Measurements from ENCODE around the gene SOD3.

SOD3 gene

GRCh38 chr4:24794916-24795665 lies at the start of gene SOD3:
TSS of gene SOD3 (plus strand) at chr4:24795573. CDS start at chr4:24799522, 3,949 bp downstream.
- peak; percentile 91 for DNase-seq

GRCh38 chr4:24747234-24747975 lies 48.0 kb upstream of the SOD3 start:
- no peak for DNase-seq

DNA sequence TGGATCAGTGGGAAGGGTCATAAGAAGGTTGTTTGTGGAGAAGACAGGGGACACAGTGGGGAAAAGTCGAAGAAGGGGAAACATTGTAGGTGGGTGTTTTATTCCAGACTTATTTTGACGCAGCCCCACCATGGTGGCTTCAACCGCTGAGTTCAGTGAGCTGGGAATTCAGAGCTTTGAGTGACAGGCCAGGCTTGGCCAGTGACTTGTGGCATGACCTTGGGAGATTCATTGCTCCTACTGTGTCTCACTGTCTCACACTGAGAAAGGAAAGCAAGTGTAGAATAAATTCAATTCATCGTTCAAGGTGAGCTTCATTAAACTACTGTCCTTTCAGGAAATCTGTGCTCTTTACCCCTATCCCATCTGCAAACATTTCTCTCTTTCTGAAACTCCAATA lies 47.4 kb upstream of the SOD3 start:
- no peak for DNase-seq

DNA sequence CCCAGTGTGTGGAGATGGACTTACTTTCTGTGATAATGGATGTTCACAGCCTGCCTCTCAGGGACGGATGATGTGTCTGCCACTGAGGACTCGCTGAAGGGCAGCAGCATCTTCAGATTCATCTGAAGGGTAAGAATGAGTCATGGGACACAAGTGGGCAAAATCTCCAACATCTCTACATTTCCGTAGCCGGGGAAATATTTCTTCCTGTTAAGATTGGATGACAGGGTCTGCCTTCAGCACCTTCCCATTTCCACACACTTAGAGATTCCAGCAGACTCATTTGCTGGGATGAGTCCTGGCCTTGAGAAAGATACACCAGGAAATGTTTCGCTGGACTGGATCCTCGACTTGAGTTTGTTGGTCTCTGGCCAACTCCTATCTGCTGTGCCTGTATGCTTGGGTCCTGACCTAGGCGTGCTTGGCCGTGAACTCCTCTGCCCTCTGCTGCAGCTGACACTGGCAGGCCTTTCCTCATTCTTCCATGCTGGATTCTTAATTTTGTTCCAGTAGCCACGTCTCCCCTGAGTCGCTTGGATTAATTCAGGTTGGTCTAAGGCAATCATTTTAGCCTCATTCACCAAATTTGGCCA lies 46.5 kb upstream of the SOD3 start:
- no peak for DNase-seq

DNA sequence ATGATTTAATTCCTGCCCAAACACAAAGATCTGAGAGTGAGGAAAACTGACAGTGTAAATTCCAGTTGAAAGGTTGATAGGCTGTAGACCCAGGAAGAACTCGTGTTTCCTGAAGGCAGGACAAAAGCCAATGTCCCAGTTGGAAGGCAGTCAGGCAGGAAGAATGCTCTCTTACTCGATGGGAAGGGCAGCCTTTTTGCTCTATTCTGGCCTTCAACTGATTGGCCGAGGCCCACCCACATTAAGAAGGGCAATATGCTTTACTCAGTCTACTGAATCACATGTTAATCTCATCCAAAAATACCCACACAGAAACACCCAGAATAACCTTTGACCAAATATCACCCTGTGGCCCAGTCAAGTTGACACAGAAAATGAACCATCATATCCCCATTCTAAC lies 45.3 kb upstream of the SOD3 start:
- DNase-seq = no peak

DNA sequence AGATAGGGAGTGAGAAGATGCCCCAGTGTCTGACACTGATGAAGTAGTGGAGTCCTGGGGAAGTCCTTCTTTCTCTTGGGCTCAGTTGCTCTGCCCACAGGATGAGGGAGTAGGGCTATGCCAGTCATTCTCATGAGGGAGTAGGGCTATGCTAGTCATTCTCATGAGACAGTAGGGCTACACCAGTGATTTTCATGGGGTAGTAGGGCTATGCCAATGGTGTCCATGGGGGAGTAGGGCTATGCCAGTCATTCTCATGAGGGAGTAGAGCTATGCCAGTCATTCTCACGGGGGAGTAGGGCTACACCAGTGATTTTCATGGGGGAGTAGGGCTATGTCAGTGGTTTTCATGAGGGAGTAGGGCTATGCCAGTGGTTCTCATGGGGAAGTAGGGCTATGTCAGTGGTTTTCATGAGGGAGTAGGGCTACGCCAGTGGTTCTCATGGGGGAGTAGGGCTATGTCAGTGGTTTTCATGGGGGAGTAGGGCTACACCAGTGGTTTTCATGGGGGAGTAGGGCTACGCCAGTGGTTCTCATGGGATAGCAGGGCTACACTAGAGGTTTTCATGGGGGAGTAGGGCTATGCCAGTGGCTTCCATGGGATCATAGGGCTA lies 43.3 kb upstream of the SOD3 start:
- no peak for DNase-seq

DNA sequence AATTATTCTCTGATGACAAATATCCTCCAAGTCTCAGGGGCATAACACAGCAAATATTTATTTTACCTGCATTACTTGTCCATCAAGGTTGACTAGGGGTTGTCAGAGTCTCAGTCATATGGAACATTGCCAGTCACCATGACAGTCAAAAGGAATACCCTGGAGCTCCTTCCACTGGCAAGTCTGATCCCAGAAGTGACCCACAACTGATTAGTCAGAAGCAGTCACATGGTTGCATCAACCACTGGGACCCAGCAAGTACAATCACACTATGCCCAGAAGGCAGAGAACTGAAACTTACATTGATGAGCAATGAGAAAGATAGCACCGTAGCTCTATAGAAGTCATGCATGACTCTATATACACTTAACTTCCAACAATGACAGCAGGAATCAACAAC lies 41.9 kb upstream of the SOD3 start:
- no peak for DNase-seq

DNA sequence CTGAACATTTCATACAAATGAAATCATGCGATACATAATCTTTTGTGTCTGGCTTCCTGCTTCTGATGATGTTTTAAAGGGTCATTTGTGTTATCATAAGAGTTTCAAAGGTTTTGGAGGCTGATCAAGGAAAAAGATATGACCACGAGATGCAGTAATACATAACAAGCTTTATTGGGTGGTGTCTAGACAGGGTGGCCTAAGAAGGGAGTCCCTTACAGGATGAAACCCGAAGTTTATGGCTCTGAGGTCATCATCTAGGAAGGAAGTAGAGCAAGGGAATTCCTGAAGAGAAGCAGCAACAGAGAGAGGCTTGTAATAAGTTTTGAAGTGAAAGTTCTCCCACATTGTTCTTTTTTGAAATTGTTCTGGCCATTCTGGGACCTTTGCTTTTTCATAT lies 40.8 kb upstream of the SOD3 start:
- DNase-seq = no peak

DNA sequence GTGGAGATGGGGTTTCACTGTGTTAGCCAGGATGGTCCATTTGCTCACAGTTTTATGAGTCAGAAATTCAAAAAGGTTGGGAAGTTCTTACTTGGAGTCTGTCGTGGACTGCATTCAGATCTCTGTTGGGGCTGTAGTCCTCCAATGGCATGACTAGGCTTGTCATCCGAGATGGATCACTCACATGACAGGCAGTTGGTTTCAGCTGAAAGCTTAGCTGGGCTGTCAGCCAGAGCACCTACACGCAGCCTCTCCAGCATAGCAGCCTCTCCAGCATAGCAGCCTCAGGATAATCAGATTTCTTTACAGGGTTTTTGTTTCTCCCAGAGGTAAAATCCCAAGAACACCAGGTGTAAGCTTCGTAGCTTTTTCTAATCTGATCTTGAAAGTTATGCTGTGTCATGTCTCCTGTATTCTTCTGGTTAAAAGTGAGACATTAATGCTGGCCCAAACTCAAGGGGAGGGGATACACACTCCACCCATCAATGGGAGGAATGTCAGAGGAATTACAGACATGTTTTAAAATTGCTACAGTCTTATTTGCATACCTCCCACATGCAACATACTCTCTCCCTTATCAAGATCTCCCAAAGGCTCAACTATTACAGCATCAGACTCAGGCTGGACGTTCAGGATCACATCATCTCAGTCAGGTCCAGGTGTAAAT lies 31.6 kb upstream of the SOD3 start:
- DNase-seq = no peak

GRCh38 chr4:24764345-24764744 lies 31.0 kb upstream of the SOD3 start:
- DNase-seq = no peak

- DNase-seq = no peak
These were observed 29.9 kb upstream of the SOD3 start for GRCh38 chr4:24765376-24765988.

GRCh38 chr4:24768006-24768405 lies 27.4 kb upstream of the SOD3 start:
- DNase-seq = no peak

DNA sequence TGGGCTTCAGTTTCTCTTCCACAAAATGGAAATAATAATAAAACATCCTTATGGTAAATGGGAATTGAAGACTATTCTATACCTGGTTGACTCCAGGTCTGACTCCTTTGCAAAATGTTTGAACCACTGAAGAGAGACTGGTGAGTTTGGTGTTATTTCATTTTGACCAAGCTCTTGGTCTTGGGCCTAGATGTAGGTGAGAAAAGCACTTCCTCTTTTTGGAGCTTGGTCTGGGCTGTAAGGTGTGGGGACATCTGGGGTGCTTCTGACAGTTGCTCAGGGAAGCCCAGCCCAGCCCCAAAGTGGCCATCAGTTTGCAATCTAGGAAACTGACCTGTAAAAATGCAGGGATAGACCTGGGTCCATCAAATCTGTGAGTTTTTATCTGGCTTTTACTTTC lies 26.8 kb upstream of the SOD3 start:
- no peak for DNase-seq

GRCh38 chr4:24769571-24769970 lies 25.8 kb upstream of the SOD3 start:
- no peak for DNase-seq

DNA sequence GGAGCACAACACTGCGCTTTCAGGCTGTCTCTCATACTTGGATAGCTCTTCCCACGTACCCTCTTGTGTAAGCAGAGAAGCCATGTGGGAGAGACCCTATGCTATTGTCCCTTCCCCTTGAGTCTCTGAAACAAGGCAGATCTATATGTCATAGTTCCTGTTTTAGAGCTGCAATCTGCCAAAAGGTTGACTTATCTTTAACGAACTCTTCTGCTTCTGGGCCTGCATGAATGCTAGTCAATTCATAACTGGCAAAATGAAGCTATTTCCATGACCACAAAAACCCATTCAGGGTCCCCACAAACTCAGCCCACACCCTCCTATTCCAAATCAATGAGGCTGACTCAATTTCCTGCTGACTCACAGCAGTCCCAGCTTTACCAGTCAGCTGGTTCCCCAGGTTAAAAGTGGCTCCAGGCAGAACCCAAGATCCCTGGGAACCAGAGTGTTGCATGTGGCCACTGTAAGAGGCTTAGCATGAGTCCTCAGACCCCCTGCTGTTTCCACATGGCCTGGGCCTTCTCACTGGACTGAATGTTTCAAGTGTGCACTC lies 25.3 kb upstream of the SOD3 start:
- DNase-seq = no peak

DNA sequence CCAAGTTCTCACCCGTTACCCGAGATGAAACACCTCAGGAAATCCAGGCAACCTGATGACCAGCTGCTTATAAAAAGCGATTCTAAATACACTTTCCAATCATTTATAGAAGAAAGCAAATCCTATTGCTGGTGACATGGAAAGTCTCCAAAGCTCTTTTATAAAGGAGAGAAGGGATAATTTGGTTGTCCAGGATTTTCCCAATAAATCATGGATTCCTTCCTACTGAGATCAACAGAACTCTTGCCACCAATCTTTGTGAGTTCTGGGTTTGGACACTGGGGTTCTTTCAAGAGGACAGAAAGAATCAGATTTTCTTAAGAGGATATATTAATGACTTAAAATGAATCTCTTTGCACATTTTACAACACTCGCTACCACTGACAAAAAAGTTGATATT lies 24.7 kb upstream of the SOD3 start:
- no peak for DNase-seq

DNA sequence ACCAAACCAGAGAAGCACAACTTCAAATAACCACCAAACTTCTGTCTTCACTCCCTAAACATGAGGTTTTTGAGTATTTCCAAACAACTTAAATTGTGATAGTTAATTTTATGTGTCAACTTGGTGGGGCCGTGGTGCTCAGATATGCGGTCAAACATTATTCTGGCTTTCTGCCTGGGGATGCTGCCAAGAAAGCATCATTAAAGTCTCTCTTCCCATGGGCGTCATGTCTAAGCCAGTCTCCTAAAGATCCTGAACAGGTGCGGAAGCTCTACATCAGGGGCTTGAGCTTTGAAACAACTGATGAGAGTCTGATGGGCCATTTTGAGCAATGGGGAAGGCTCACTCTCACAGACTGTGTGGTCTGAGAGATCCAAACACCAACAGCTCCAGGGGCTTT lies 24.1 kb upstream of the SOD3 start:
- no peak for DNase-seq

DNA sequence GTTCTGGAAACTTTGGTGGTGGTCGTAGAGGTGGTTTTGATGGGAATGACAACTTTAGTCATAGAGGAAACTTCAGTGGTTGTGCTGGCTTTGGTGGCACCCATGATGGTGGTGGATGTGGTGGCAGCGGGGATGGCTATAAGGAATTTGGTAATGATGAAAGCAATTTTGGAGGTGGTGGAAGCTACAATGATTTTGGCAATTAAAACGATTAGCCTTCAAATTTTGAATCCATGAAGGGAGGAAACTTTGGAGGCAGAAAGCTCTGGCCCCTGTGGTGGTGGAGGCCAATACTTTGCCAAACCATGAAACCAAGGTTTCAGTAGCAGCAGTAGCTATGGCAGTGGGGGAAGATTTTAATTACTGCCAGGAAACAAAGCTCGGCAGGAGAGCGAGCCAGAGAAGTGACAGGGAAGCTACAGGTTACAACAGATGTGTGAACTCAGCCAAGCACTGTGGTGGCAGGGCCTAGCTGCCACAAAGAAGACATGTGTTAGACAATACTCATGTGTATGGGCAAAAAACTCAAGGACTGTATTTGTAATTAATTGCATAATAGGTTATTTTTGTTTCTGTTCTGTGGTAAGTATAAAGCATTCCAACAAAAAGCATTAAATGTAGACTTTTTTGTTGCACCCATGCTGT lies 23.2 kb upstream of the SOD3 start:
- no peak for DNase-seq

DNA sequence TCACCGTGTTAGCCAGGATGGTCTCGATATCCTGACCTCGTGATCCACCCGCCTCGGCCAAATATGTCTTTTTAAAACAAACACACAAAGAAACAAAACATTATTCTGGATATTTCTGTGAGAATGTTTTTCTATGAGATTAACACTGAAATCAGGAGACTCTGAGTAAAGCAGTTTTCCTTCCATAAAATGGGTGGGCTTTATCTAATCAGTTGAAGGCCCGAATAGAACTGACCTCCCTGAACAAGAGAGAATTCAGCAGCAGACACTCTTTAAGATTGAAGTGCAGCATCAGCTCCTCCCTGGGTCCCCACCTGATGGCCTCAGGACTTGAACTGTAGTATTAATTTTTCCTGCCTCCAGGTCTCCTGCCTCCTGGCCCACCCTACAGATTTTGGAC lies 22.4 kb upstream of the SOD3 start:
- DNase-seq = no peak

GRCh38 chr4:24774452-24774851 lies 20.9 kb upstream of the SOD3 start:
- DNase-seq = no peak

DNA sequence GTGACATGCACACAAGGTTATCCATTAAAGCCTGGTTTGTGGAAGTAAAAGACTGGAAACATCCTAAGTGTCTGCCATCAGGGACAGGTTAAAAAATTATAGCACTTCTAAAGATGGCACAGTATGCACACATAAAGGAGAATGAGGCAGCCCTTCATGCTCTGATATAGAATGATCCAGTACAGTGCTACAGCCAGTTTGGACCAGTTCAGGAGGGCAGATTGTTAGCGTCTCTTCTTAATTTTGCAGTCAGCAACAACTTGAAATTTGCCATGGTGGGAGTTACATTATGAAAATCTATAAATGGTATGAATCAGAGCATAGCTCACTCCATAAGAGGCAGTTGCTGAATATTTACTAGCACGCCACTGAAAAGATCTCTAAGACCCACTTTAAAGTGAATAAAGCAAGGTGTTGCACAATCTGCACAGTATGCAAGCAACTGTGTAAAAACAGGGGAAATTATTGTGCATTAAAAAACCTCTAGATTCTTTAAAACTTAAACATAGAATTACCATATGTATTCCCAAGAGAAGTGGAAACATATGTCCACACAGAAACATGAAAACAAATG lies 20.3 kb upstream of the SOD3 start:
- no peak for DNase-seq

GRCh38 chr4:24775750-24776149 lies 19.6 kb upstream of the SOD3 start:
- no peak for DNase-seq

Measured in femur (tissue), 1 donor.